Ascending aorta (tissue), 2 donors: ENCODE measurements around the gene SEPTIN8. TPM values are rescaled to one million over a fixed set of nuclear protein-coding genes. Genes with fewer than 3 reads are reported as not detected.

ENCODE experiments used
- DNase-seq, 2 donors: peaks; one replicate each; pipeline ENCODE4 v3.0.0-alpha.2; 2019; ENCODE audit warnings: low spot score in 2 of 2
- H3K27ac ChIP-seq, 2 donors: fragments of 200-600 bp; sonication (generic); one replicate each; pipeline ENCODE4 v1.5.1; 2016 to 2017; ENCODE audit warnings: mild to moderate bottlenecking in 1 of 2
- H3K27me3 ChIP-seq: fragments of 200-600 bp; sonication (generic); one replicate; pipeline ENCODE4 v1.5.1; 2017
- H3K36me3 ChIP-seq, 2 donors: fragments of 200-600 bp; sonication (generic); one replicate each; pipeline ENCODE4 v1.5.1; 2016
- H3K4me1 ChIP-seq, 2 donors: fragments of 200-600 bp; sonication (generic); one replicate each; pipeline ENCODE4 v1.5.1; 2016 to 2017; ENCODE audit warnings: mild to moderate bottlenecking in 1 of 2
- H3K4me3 ChIP-seq, 2 donors: fragments of 200-600 bp; sonication (generic); one replicate each; pipeline ENCODE4 v1.5.1; 2016 to 2017; ENCODE audit warnings: mild to moderate bottlenecking in 1 of 2
- H3K9me3 ChIP-seq, 2 donors: fragments of 200-600 bp; sonication (generic); one replicate each; pipeline ENCODE4 v1.5.1; 2016
- intact Hi-C: fragments of 100-400 bp; cut with DNase I; formaldehyde crosslinking; loops from one replicate; pipeline ENCODE4 v1.15.1; 2023
- total RNA-seq: library from RNA; depleted of rRNA; stranded (reverse); fragments of >200 nt; gene quantifications from one replicate; pipeline ENCODE4 v1.1.0, GENCODE V29; 2016
- TF ChIP-seq, protein P1 (sequence below), 3 experiments: fragments of 200-600 bp in 2 of 3; fragments of 450-650 bp in 1 of 3; sonication (generic) in 2 of 3; IDR thresholded peaks; one replicate each; pipeline ENCODE4 v1.5.1; 2016 to 2019; ENCODE audit warnings: antibody characterized with exemption in 3 of 3, mild to moderate bottlenecking in 1 of 3, moderate library complexity in 1 of 3

Gene SEPTIN8
- total RNA-seq, 1 donor from 2014 or later, result 113 TPM

GRCh38 chr5:132771503-132771998 is 5.5 kb downstream of the SEPTIN8 start:
- Histone ChIP-seq H3K27me3 (no peaks in the 10 kb centered on the region), H3K4me3 (no peak overlapping the region), H3K27ac (peak overlapping the region; percentile 87 to 96), H3K36me3 (no peaks in the 10 kb centered on the region), H3K4me1 (peaks cover 45 to 64% of the 10 kb centered on the region in 2 donors), H3K9me3 (no peaks in the 10 kb centered on the region)
- DNase-seq, result no peak
- TF ChIP-seq, protein P1, sequence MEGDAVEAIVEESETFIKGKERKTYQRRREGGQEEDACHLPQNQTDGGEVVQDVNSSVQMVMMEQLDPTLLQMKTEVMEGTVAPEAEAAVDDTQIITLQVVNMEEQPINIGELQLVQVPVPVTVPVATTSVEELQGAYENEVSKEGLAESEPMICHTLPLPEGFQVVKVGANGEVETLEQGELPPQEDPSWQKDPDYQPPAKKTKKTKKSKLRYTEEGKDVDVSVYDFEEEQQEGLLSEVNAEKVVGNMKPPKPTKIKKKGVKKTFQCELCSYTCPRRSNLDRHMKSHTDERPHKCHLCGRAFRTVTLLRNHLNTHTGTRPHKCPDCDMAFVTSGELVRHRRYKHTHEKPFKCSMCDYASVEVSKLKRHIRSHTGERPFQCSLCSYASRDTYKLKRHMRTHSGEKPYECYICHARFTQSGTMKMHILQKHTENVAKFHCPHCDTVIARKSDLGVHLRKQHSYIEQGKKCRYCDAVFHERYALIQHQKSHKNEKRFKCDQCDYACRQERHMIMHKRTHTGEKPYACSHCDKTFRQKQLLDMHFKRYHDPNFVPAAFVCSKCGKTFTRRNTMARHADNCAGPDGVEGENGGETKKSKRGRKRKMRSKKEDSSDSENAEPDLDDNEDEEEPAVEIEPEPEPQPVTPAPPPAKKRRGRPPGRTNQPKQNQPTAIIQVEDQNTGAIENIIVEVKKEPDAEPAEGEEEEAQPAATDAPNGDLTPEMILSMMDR (IDR thresholded peaks at IDR 0.05), result no peak
- intact Hi-C loops, result no loop called here

- TF ChIP-seq, protein P1 (IDR thresholded peaks at IDR 0.05), result no peak
- H3K4me1 ChIP-seq, result peaks cover 45 to 64% of the 10 kb centered on the region in 2 donors
- no peak for DNase-seq
- H3K9me3 ChIP-seq, result no peaks in the 10 kb centered on the region
- intact Hi-C loops, result no loop called here
- no peaks in the 10 kb centered on the region for H3K36me3 ChIP-seq
- no peaks in the 10 kb centered on the region for H3K27me3 ChIP-seq
- H3K27ac ChIP-seq, result peak overlapping the region; percentile 87 to 96
- H3K4me3 ChIP-seq, result no peak overlapping the region
These were observed 6.4 kb downstream of the SEPTIN8 start for GRCh38 chr5:132770476-132771159.

GRCh38 chr5:132768485-132768868 is 8.6 kb downstream of the SEPTIN8 start:
- Histone ChIP-seq H3K36me3 (peaks cover 18 to 20% of the 10 kb centered on the region in 2 donors), H3K27ac (peak overlapping the region; percentile 63 to 81), H3K27me3 (no peaks in the 10 kb centered on the region), H3K4me3 (peak overlapping the region in 1 of 2 donors; percentile 23), H3K9me3 (no peaks in the 10 kb centered on the region), H3K4me1 (peaks cover 37 to 55% of the 10 kb centered on the region in 2 donors)
- TF ChIP-seq, protein P1 (IDR thresholded peaks at IDR 0.05), result no peak
- intact Hi-C loops, result no loop called here
- DNase-seq, result no peak

- H3K36me3 ChIP-seq, result peaks cover 32% of the 10 kb centered on the region in 2 donors
- TF ChIP-seq, protein P1 (IDR thresholded peaks at IDR 0.05), result no peak
- H3K4me1 ChIP-seq, result peaks cover 36 to 41% of the 10 kb centered on the region in 2 donors
- no peak for DNase-seq
- H3K27me3 ChIP-seq, result no peaks in the 10 kb centered on the region
- intact Hi-C loops, result no loop called here
- peak overlapping the region; percentile 43 to 62 for H3K27ac ChIP-seq
- no peaks in the 10 kb centered on the region for H3K9me3 ChIP-seq
- no peak overlapping the region for H3K4me3 ChIP-seq
These were observed 9.9 kb downstream of the SEPTIN8 start for GRCh38 chr5:132767150-132767549.

GRCh38 chr5:132766806-132767055 is 10.3 kb downstream of the SEPTIN8 start:
- peaks cover 35 to 36% of the 10 kb centered on the region in 2 donors for H3K36me3 ChIP-seq
- no peak overlapping the region for H3K4me3 ChIP-seq
- peak overlapping the region; percentile 30 to 43 for H3K27ac ChIP-seq
- H3K4me1 ChIP-seq, result peaks cover 33 to 37% of the 10 kb centered on the region in 2 donors
- intact Hi-C loops, result no loop called here
- H3K27me3 ChIP-seq, result no peaks in the 10 kb centered on the region
- H3K9me3 ChIP-seq, result no peaks in the 10 kb centered on the region
- DNase-seq, result no peak
- TF ChIP-seq, protein P1 (IDR thresholded peaks at IDR 0.05), result no peak
